ENCODE results near the gene USP43. TPM values are rescaled to one million over a fixed set of nuclear protein-coding genes. Genes with fewer than 3 reads are reported as not detected.
"Not testable (repeated sequence)": the region's sequence is repeated elsewhere in the genome, so short reads cannot be mapped to it uniquely, and the experiment has no call there.

USP43 gene
- total RNA-seq, 1 donor from 2014 or later: 0.22 TPM

- no peaks in the 10 kb centered on the region for H3K4me1 Mint-ChIP-seq (ENCODE audit: low read depth, unreplicated experiment)
- H3K36me3 Mint-ChIP-seq (ENCODE audit: unreplicated experiment): no peaks in the 10 kb centered on the region
- DNase-seq: no peak
- H3K9me3 Mint-ChIP-seq (ENCODE audit: unreplicated experiment): no peaks in the 10 kb centered on the region
- H3K4me3 Mint-ChIP-seq (ENCODE audit: unreplicated experiment): no peak overlapping the region
- H3K27ac Mint-ChIP-seq (ENCODE audit: unreplicated experiment): no peak overlapping the region
- TF ChIP-seq CTCF (IDR thresholded peaks at IDR 0.05; ENCODE audit: partially characterized antibody, unreplicated experiment): no peak
- H3K27me3 Mint-ChIP-seq (ENCODE audit: unreplicated experiment): peaks cover 7% of the 10 kb centered on the region
Measured at GRCh38 chr17:9632741-9633140, 12.6 kb upstream of the USP43 start.

- H3K4me1 Mint-ChIP-seq (ENCODE audit: low read depth, unreplicated experiment): no peaks in the 10 kb centered on the region
- no peaks in the 10 kb centered on the region for H3K9me3 Mint-ChIP-seq (ENCODE audit: unreplicated experiment)
- H3K27me3 Mint-ChIP-seq (ENCODE audit: unreplicated experiment): peaks cover 7% of the 10 kb centered on the region
- no peak overlapping the region for H3K4me3 Mint-ChIP-seq (ENCODE audit: unreplicated experiment)
- H3K27ac Mint-ChIP-seq (ENCODE audit: unreplicated experiment): no peak overlapping the region
- no peak for TF ChIP-seq CTCF (IDR thresholded peaks at IDR 0.05; ENCODE audit: partially characterized antibody, unreplicated experiment)
- H3K36me3 Mint-ChIP-seq (ENCODE audit: unreplicated experiment): no peaks in the 10 kb centered on the region
- DNase-seq: no peak
Measured at GRCh38 chr17:9635340-9635739, 10.0 kb upstream of the USP43 start.

DNA sequence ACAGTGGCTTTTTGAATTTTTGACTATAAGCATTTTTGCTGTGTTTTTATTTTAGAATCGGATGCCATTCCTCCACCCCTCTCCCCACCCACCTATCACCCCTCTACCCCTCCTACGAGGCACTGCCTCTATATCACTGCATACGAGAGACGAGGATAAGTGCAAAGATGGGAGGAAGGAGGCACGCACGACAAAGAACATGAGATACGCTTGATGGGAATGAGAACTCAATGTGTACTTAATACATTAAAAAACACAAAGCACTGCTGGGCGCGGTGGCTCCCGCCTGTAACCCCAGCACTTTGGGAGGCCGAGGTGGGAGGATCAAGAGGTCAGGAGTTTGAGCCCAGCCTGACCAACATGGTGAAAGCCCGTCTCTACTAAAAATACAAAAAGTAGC is 8.8 kb upstream of the USP43 start:
- Mint-ChIP-seq H3K36me3 (ENCODE audit: unreplicated experiment) (no peaks in the 10 kb centered on the region), H3K9me3 (ENCODE audit: unreplicated experiment) (no peaks in the 10 kb centered on the region), H3K4me3 (ENCODE audit: unreplicated experiment) (no peak overlapping the region), H3K4me1 (ENCODE audit: low read depth, unreplicated experiment) (no peaks in the 10 kb centered on the region), H3K27me3 (ENCODE audit: unreplicated experiment) (peaks cover 7% of the 10 kb centered on the region), H3K27ac (ENCODE audit: unreplicated experiment) (no peak overlapping the region)
- no peak for DNase-seq
- TF ChIP-seq CTCF (IDR thresholded peaks at IDR 0.05; ENCODE audit: partially characterized antibody, unreplicated experiment): no peak

DNA sequence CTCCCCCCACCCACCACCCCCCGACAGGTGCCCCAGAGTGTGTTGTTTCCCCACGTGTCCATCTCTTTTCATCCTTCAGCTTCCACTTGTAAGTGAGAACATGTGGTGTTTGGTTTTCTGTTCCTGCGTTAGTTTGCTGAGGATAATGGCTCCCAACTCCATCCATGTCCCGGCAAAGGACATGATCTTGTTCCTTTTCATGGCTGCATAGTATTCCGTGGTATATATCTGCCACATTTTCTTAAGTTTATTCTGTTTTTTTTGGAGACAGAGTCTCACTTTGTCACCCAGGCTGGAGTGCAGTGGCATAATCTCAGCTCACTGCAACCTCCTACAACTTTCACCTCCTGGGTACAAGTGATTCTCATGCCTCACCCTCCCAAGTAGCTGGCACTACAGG is 4.9 kb upstream of the USP43 start:
- H3K27me3 Mint-ChIP-seq (ENCODE audit: unreplicated experiment); H3K4me3 Mint-ChIP-seq (ENCODE audit: unreplicated experiment); H3K9me3 Mint-ChIP-seq (ENCODE audit: unreplicated experiment); H3K27ac Mint-ChIP-seq (ENCODE audit: unreplicated experiment); H3K36me3 Mint-ChIP-seq (ENCODE audit: unreplicated experiment); H3K4me1 Mint-ChIP-seq (ENCODE audit: low read depth, unreplicated experiment); DNase-seq: not testable (repeated sequence)

DNA sequence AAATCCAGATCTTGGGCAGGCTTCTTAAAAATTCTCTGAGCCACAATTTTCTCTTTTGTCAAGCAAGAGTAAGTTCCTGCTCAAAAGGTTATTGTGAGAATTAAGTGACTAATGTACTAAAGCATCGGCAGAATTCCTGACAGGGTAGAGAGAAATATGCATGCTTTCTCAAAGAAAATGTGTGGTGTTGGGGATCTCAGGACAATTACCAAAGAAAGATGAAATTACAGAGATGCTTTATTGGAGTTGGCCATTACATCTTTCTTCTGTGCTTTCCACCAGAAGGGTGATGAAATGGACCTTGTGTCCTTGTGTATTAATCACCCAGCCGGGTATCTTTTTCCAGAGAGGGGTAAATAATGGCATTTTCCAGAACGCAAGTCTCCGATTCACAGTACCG is 1.7 kb upstream of the USP43 start:
- no peaks in the 10 kb centered on the region for H3K36me3 Mint-ChIP-seq (ENCODE audit: unreplicated experiment)
- peaks cover 4% of the 10 kb centered on the region for H3K9me3 Mint-ChIP-seq (ENCODE audit: unreplicated experiment)
- H3K4me1 Mint-ChIP-seq (ENCODE audit: low read depth, unreplicated experiment): peaks cover 6% of the 10 kb centered on the region
- H3K27ac Mint-ChIP-seq (ENCODE audit: unreplicated experiment): no peak overlapping the region
- no peak for DNase-seq
- H3K4me3 Mint-ChIP-seq (ENCODE audit: unreplicated experiment): no peak overlapping the region
- H3K27me3 Mint-ChIP-seq (ENCODE audit: unreplicated experiment): no peaks in the 10 kb centered on the region
- TF ChIP-seq CTCF (IDR thresholded peaks at IDR 0.05; ENCODE audit: partially characterized antibody, unreplicated experiment): no peak
